HG02588 (cell line): ENCODE results near the gene GRAMD1A.

ENCODE experiments used
- ATAC-seq: cut with Tn5 transposase; IDR thresholded peaks from one replicate; pipeline ENCODE4 v1.9.1; 2021; ENCODE audit warnings: mild to moderate bottlenecking, moderate library complexity; ENCODE audit not compliant: unreplicated experiment

GRAMD1A gene

GRCh38 chr19:35069696-35070095 is 69.6 kb downstream of the GRAMD1A start:
- ATAC-seq = no peak

- ATAC-seq = no peak
Observed at GRCh38 chr19:35070471-35070870, 70.3 kb downstream of the GRAMD1A start.

GRCh38 chr19:35073516-35073915 is 73.4 kb downstream of the GRAMD1A start:
- no peak for ATAC-seq

GRCh38 chr19:35073941-35074340 is 73.8 kb downstream of the GRAMD1A start:
- ATAC-seq = no peak

GRCh38 chr19:35074426-35075201 is 74.5 kb downstream of the GRAMD1A start:
- no peak for ATAC-seq

- ATAC-seq = no peak
Observed at GRCh38 chr19:35075202-35076025, 75.3 kb downstream of the GRAMD1A start.

- no peak for ATAC-seq
Observed at GRCh38 chr19:35076026-35076370, 75.9 kb downstream of the GRAMD1A start.
